Stomach (tissue), 4 donors: ENCODE results near the gene RALGDS.

Experiments used
- CTCF ChIP-seq, 7 experiments: fragments of 450-650 bp in 4 of 7; fragments of 200-600 bp in 3 of 7; sonication (generic) in 3 of 7; IDR thresholded peaks; one replicate each; pipeline ENCODE4 v1.5.1; 2016 to 2019; ENCODE audit warnings: antibody characterized with exemption in 7 of 7, control low read depth in 2 of 7, mild to moderate bottlenecking in 1 of 7
- EP300 ChIP-seq: sonication (generic); formaldehyde crosslinking; IDR thresholded peaks from one replicate; pipeline ENCODE4 v1.6.1; 2017; ENCODE audit warnings: antibody characterized with exemption
- POLR2A ChIP-seq, 4 donors: fragments of 450-650 bp; IDR thresholded peaks; one replicate each; pipeline ENCODE4 v1.6.1; 2016; ENCODE audit warnings: antibody characterized with exemption in 4 of 4, control low read depth in 2 of 4, mild to moderate bottlenecking in 1 of 4, moderate library complexity in 1 of 4
- POLR2AphosphoS5 ChIP-seq, 3 donors: sonication (generic); formaldehyde crosslinking; IDR thresholded peaks; one replicate each; pipeline ENCODE4 v1.6.1; 2016; ENCODE audit warnings: antibody characterized with exemption in 3 of 3

- TF ChIP-seq CTCF (IDR thresholded peaks at IDR 0.05), result no peak
- no peak for TF ChIP-seq POLR2A (IDR thresholded peaks at IDR 0.05)
- TF ChIP-seq POLR2AphosphoS5 (IDR thresholded peaks at IDR 0.05), result no peak
- no peak for TF ChIP-seq EP300
These were observed 18.5 kb upstream of the RALGDS start for GRCh38 chr9:133139246-133140173.
